Left kidney (tissue), 2 donors: ENCODE measurements around the gene FBXL5. TPM values are rescaled to one million over a fixed set of nuclear protein-coding genes. Genes with fewer than 3 reads are reported as not detected.

ENCODE experiments used
- DNase-seq: peaks from one replicate; pipeline ENCODE4 v3.0.0-alpha.2; 2013
- polyA plus RNA-seq: library from polyadenylated mRNA; unstranded; fragments of 120-200 nt; gene quantifications from one replicate; pipeline ENCODE4 v1.2.1, GENCODE V29; 2013; ENCODE audit not compliant: insufficient read length

FBXL5 gene
- polyA plus RNA-seq, 1 donor: 134 TPM

- no peak for DNase-seq
Observed at GRCh38 chr4:15569746-15570145, 85.4 kb downstream of the FBXL5 start.

GRCh38 chr4:15568821-15569220, 86.3 kb downstream of the FBXL5 start:
- no peak for DNase-seq

- DNase-seq: no peak
Observed at GRCh38 chr4:15563871-15564270, 91.3 kb downstream of the FBXL5 start.

GRCh38 chr4:15562623-15563022, 92.5 kb downstream of the FBXL5 start:
- no peak for DNase-seq

- no peak for DNase-seq
Observed at GRCh38 chr4:15562114-15562513, 93.0 kb downstream of the FBXL5 start.

GRCh38 chr4:15558561-15558960, 96.6 kb downstream of the FBXL5 start:
- DNase-seq: no peak

GRCh38 chr4:15557786-15558550, 97.2 kb downstream of the FBXL5 start:
- no peak for DNase-seq

- DNase-seq: no peak
Observed at GRCh38 chr4:15556511-15557092, 98.6 kb downstream of the FBXL5 start.

Other genes with a start within 250 kb of the FBXL5 start
- 27.6 TPM for gene C1QTNF7, start 227.3 kb downstream of the FBXL5 start, polyA plus RNA-seq
- gene CC2D2A, start 185.5 kb downstream of the FBXL5 start, polyA plus RNA-seq: 62.2 TPM
- 69.5 TPM for gene FAM200B, start 26.5 kb upstream of the FBXL5 start, polyA plus RNA-seq
- gene BST1, start 47.7 kb upstream of the FBXL5 start, polyA plus RNA-seq: 15.1 TPM
- gene CD38, start 123.0 kb upstream of the FBXL5 start, polyA plus RNA-seq: 1.2 TPM